Endothelial cell of umbilical vein (primary cell): ENCODE data around the gene TRIM71.

ENCODE experiments used
- EZH2 ChIP-seq: IDR thresholded peaks from 2 replicates; pipeline ENCODE4 v1.6.1; 2012; ENCODE audit warnings: borderline replicate concordance, low read depth, mild to moderate bottlenecking, moderate library complexity, low read length, inconsistent platforms; ENCODE audit not compliant: severe bottlenecking
- FOS ChIP-seq: IDR thresholded peaks from 2 replicates; pipeline ENCODE4 v1.6.1; 2011; ENCODE audit warnings: mild to moderate bottlenecking, low read length, moderate library complexity, borderline replicate concordance; ENCODE audit not compliant: insufficient read depth
- JUN ChIP-seq: IDR thresholded peaks from 2 replicates; pipeline ENCODE4 v1.6.1; 2011; ENCODE audit warnings: borderline replicate concordance, low read depth; ENCODE audit not compliant: insufficient read length, insufficient read depth
- POLR2A ChIP-seq: IDR thresholded peaks from 2 replicates; pipeline ENCODE4 v1.6.1; 2012; ENCODE audit warnings: low read depth, mild to moderate bottlenecking, control low read depth, low read length
- POLR2AphosphoS5 ChIP-seq: IDR thresholded peaks from 2 replicates; pipeline ENCODE4 v1.6.1; 2012; ENCODE audit warnings: low read depth, mild to moderate bottlenecking, control low read depth, low read length, moderate library complexity; ENCODE audit not compliant: insufficient read depth
- TF ChIP-seq, protein P1 (sequence below), 2 donors: IDR thresholded peaks; 1 replicate in 1 of 2; 2 replicates in 1 of 2; pipeline ENCODE4 v1.5.1; 2011; ENCODE audit warnings: low read length in 2 of 2, mild to moderate bottlenecking in 2 of 2, moderate library complexity in 2 of 2, control low read depth in 1 of 2, inconsistent platforms in 1 of 2, low read depth in 1 of 2; ENCODE audit not compliant: insufficient read depth in 1 of 2; ENCODE audit errors: extremely low read depth in 1 of 2
- TF ChIP-seq, protein P2 (sequence below): IDR thresholded peaks from 2 replicates; pipeline ENCODE4 v1.6.1; 2011; ENCODE audit not compliant: insufficient read depth, insufficient read length

DNA sequence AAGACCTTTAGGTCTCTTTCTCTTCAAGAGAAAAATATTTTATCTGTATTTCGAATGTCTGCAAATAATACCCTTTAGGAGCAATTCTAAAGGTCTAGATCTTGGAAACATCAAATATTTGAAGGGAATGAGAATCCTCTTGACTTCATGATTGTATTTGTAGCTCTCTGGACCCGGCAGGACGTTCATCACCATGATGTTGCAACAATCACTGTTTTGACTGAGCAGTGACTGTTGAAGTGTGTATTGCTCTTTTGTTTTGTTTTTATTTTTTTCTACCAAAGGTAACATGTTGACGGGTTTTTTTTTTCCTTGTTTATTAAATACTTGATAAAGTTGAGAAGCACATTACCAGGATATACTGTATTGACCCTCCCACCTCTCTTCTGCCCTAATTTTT, 78.3 kb downstream of the TRIM71 start:
- TF ChIP-seq, protein P1, sequence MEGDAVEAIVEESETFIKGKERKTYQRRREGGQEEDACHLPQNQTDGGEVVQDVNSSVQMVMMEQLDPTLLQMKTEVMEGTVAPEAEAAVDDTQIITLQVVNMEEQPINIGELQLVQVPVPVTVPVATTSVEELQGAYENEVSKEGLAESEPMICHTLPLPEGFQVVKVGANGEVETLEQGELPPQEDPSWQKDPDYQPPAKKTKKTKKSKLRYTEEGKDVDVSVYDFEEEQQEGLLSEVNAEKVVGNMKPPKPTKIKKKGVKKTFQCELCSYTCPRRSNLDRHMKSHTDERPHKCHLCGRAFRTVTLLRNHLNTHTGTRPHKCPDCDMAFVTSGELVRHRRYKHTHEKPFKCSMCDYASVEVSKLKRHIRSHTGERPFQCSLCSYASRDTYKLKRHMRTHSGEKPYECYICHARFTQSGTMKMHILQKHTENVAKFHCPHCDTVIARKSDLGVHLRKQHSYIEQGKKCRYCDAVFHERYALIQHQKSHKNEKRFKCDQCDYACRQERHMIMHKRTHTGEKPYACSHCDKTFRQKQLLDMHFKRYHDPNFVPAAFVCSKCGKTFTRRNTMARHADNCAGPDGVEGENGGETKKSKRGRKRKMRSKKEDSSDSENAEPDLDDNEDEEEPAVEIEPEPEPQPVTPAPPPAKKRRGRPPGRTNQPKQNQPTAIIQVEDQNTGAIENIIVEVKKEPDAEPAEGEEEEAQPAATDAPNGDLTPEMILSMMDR (IDR thresholded peaks at IDR 0.05; ENCODE audit: extremely low read depth in 1 of 2, insufficient read depth in 1 of 2, low read depth in 1 of 2, low read length in 2 of 2) = no peak
- no peak for TF ChIP-seq POLR2A
- no peak for TF ChIP-seq JUN
- TF ChIP-seq, protein P2, sequence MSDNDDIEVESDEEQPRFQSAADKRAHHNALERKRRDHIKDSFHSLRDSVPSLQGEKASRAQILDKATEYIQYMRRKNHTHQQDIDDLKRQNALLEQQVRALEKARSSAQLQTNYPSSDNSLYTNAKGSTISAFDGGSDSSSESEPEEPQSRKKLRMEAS = no peak
- TF ChIP-seq POLR2AphosphoS5 = no peak
- no peak for TF ChIP-seq EZH2
- TF ChIP-seq FOS = no peak
